Measurements from ENCODE around the gene KRTAP1-5.
"Not testable (repeated sequence)": the region's sequence is repeated elsewhere in the genome, so short reads cannot be mapped to it uniquely, and the experiment has no call there.

KRTAP1-5 gene, protein sequence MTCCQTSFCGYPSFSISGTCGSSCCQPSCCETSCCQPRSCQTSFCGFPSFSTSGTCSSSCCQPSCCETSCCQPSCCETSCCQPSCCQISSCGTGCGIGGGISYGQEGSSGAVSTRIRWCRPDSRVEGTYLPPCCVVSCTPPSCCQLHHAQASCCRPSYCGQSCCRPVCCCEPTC

DNA sequence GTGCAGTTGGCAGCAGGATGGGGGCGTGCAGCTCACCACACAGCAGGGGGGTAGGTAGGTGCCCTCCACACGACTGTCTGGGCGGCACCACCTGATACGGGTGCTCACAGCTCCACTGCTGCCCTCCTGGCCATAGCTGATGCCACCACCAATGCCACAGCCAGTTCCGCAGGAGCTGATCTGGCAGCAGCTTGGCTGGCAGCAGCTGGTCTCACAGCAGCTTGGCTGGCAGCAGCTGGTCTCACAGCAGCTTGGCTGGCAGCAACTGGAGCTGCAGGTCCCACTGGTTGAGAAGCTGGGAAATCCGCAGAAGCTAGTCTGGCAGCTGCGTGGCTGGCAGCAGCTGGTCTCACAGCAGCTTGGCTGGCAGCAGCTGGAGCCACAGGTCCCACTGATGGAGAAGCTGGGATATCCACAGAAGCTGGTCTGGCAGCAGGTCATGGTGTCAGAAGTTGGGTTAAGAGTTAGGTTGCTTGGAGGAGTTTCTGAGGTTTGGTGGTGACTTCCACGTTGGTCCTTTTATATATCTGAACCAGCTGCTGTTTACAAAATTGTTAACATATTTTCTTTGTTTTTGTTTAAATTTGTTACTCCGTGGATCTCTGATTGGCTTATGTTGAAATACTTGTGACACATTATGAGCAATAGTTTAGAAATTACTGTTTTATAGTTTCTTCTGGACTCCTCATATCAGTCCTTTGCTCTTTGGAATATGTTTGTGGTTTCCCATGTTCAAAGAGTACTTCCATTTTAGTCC, at the start of gene KRTAP1-5:
KRTAP1-5 (minus strand) TSS at position 494 of the 757 bp plus-strand sequence; CDS start at position 441, 53 bp downstream.
- DNase-seq: no peak

DNA sequence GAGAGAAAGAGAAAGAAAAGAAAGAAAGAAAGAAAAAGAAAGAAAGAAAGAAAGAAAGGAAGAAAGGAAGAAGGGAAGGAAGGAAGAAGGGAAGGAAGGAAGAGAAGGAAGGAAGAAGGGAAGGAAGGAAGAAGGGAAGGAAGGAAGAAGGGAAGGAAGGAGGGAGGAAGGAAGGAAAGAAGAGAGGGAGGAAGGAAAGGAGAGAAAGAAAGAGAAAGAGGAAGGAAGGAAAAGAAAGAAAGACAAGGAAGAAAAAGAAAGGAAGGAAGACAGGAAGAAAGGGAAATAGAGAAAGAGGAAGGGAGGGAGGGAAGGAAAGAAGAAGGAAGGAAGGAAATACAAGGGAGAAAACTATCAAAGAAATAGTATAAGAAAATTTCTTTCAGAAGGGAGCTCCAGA, 49.8 kb upstream of the KRTAP1-5 start:
- DNase-seq: no peak

DNA sequence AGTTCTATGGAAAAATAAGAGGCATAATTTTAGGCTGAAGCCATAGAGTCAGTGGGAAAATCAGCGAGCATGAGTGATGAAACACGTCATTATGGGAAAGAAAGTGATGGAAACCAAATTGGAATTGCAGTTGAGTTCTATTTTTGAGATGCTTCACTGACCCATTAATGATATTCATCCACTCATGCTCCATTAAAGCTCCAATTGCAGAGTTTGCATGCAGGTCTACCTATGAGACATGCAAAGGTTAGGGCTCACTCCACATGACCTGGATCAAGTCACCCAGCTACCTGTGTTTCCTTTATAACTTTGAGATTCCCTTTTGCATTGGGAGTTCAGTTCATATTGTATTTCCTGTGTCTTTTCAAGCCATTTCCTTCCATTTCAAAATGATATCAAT, 46.7 kb upstream of the KRTAP1-5 start:
- DNase-seq: no peak

GRCh38 chr17:41071606-41072360, 44.8 kb upstream of the KRTAP1-5 start:
- DNase-seq: no peak

GRCh38 chr17:41069031-41069430, 42.0 kb upstream of the KRTAP1-5 start:
- DNase-seq: no peak

DNA sequence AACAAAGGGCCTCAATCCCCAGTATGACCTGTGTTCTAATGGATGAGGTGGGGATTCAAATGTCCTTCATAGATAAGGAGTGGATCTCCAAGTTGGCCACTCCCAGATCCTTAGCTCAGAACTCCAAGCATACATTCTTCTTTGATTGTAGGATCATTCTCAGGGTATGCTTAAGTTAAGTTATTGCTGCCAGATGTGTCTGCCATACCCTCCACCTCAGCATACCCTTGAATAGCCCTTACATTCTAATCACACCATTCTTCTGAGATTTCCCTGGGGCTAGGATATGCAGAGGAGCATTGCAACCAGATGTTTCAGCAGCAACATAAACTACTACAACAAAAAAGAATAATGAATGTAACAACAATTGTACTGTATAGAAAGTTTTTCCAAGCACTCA, 40.3 kb upstream of the KRTAP1-5 start:
- DNase-seq: no peak

GRCh38 chr17:41065829-41066624, 39.0 kb upstream of the KRTAP1-5 start, which contains the start of gene KRTAP2-4:
TSS of gene KRTAP2-4 (minus strand) at chr17:41065879. CDS start at chr17:41065845, 34 bp downstream.
- no peak for DNase-seq

GRCh38 chr17:41065016-41065689, 38.1 kb upstream of the KRTAP1-5 start:
- not testable (repeated sequence) for DNase-seq

DNA sequence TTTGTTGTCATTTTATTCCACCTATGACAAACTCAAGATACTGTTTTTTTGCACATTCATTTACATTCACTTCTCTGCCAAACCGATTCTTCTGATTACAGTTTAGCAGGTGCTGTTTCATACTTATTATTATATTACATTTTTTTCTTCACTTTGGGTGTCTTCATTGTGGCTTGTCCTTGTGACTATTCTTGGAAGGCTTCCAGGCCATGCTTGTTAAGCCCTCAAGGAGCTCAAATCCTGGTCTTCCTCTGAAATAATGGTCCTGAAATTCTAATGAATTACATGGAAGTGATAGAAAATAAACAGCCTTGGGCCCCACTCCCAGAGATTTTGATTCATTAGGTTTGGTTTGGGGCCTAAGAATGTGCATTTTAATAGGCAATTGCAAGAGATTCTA, 37.3 kb upstream of the KRTAP1-5 start:
- DNase-seq: no peak

DNA sequence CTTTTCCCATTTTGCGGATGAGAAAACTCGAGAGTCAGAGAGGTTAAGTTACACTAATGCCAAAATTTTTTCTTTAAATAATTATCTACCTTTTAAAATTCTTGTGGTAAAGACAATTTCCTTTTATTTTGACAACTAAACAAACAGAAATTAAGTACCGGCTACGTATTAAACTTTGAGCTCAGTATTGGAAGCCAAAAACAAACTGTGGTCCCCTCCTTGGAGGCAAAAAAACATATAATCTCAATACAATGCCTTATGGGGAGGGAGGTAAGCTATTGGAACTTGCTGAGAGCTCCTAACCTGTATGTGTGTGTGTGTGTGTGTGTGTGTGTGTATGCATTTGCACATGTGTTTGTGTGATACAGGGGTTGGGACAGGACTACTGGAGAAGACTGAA, 36.4 kb upstream of the KRTAP1-5 start:
- DNase-seq: no peak

DNA sequence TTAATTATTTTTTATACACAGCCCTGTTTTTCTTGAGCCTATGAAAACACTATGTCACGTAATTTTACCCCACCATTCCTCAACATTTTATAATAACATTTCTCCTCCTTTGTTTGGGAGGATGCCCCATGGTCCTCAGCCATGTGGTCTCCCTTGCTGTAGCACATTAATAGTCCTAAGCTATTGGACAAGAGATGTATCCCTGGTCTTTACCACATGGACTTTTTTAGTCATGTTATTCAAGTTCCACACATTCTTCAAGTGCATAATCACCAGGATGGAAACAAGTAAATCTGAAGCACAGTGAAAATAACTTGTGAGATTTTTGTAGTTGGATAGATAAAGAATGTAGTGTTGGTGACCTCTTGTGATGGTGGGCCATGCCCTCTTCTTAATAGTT, 35.0 kb upstream of the KRTAP1-5 start:
- DNase-seq: no peak

DNA sequence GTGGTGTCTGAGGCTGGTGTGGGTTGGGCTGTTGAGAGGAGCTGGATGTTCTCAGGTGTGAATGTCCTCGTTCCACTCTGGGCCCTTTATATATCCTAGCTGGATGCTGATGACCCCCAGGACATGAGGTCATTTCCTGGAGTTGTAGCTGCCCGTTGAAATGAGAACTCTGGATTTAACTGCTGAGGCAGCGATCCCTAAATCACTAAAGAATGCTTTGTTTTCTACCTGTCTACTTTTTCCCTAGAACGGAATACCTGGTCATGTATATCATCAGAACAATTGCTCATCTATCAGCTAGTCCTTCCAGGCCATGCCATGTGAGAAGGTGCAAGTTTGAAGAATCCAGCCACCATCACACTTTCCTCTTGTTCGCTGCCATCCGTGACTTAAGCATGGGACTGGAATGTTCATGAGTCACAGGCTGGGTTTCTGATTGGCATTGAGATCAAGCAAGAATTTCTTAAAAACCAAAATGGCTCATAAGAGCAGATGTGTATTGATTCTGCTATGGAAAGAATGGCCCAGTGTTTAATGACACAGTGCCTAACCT, 33.1 kb upstream of the KRTAP1-5 start, which contains the start of gene KRTAP2-3:
KRTAP2-3 (minus strand) TSS at position 63 of the 553 bp plus-strand sequence. CDS start 64 bp downstream, outside the sequence.
- DNase-seq: no peak

GRCh38 chr17:41059276-41060051, 32.5 kb upstream of the KRTAP1-5 start:
- DNase-seq: not testable (repeated sequence)

DNA sequence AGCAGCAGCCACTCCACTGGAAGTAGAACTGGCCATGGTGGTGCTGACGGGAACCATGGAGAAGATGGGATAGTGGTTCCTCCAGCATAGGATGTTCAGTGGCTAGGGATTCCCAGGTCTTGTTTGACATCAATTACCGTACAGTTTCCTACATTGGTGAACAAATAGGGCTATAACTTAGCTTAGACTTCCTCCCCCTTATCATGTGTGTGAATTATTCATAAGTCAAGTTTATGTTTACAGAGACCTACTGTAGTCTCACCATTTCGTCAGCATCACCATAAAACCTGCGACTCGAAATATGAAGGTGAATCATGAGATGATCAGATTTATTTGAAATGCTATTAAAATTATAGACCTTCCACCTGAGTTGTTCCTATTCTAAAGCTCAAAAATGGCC, 31.7 kb upstream of the KRTAP1-5 start:
- DNase-seq: no peak

- no peak for DNase-seq
Observed at GRCh38 chr17:41057547-41057946, 30.5 kb upstream of the KRTAP1-5 start.

- DNase-seq: not testable (repeated sequence)
Observed at GRCh38 chr17:41055130-41055529, 28.1 kb upstream of the KRTAP1-5 start, which contains the start of gene KRTAP2-2. TSS of gene KRTAP2-2 (minus strand) at chr17:41055230. CDS start at chr17:41055211, 19 bp downstream.

GRCh38 chr17:41054556-41054955, 27.5 kb upstream of the KRTAP1-5 start:
- not testable (repeated sequence) for DNase-seq

DNA sequence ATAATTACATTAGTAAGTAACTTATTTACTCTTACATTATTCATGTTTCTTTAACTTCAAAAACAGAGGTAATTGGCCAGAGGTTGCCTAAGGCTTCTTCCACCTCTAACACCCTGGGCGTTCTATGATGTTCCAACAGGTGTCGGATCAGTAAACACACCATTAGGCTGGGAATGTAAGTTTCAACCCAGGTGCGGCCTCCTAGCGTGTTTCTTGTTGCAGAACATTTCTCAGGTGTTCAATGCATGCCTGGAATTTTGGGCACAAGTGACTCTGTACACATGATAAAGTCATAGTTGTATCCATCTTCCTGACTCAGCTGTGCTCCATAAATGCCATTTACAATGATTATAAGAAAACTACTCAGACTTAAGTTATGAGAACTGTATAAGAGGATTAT, 27.0 kb upstream of the KRTAP1-5 start:
- DNase-seq: no peak

DNA sequence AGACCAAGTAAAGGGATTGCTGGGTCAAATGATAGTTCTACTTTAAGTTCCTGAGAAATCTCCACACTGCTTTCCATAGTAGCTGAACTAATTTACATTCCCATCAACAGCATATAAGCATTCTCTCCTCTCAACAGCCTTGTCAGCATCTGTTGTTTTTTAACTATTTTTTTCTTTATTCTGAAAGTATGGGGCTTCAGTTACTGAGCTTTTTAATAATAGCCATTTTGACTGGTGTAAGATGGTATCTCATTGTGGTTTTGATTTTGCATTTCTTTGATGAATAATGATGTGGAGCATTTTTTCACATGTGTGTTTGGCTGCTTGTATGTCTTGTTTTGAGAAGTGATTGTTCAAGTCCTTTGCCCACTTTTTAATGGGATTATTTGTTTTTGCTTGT, 25.6 kb upstream of the KRTAP1-5 start:
- DNase-seq: no peak

DNA sequence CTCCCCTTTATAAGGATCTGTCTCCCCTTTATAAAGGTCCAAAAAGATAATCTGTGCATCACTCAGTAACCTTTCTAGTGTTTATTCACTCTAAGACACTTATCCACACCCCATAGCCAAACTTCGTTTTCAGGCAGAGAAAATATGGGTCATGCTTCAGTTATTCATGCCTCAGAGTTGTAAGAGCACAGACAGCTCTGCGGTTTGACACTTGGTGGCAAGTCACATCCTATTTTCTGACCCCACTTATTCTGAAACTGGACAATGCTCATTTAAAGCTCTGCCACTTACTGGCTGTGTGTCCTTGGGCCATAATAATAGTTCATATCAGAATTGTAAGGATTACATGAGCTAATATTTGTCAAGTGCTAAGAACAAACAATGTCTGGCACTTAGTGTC, 22.1 kb upstream of the KRTAP1-5 start:
- DNase-seq: no peak

GRCh38 chr17:41048441-41048840, 21.4 kb upstream of the KRTAP1-5 start:
- no peak for DNase-seq

Measured in activated CD4-positive, CD25-positive, alpha-beta regulatory T cell treated with anti-CD3 and anti-CD28 coated beads, Interleukin-2, amount 50 U/mL, for 72 hours (primary cell).